ENCODE results near the gene FAM76A.
"Not testable (repeated sequence)": the region's sequence is repeated elsewhere in the genome, so short reads cannot be mapped to it uniquely, and the experiment has no call there.

Gene FAM76A

DNA sequence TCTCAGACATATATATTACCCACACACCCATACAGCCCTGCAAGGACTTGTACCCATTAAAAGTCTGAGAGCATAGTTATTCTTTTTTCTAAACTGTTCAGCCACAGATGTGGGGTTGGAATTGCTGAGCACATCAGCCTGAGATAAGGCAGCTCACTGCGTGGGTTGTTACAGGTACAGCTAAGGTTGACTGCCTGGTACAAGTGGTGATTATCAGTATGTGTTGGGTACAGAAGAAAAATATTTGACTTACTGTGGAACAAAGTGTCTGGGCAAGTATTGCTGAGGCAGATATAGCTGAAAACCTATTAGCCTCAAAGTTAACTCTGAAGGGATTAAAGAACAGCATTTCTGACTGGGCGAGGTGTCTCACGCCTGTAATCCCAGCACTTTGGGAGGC lies 52.3 kb downstream of the FAM76A start:
- DNase-seq (ENCODE audit: low read depth): no peak

DNA sequence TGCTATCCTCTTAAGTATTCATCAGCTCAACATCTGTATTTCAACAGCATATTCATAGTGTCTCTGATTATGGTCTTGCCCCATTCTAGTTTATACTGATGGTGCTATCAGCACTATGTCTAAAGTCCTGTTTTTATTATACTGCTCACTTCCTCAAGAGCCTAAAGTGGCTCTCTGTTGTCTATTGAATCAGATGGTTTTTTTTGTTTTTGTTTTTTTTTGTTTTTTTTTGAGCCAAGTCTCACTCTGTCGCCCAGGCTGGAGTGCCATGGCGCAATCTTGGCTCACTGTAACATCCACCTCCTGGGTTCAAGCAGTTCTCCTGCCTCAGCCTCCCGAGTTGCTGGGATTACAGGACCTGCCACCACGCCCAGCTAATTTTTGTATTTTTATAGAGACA lies 53.4 kb downstream of the FAM76A start:
- DNase-seq (ENCODE audit: low read depth): no peak

DNA sequence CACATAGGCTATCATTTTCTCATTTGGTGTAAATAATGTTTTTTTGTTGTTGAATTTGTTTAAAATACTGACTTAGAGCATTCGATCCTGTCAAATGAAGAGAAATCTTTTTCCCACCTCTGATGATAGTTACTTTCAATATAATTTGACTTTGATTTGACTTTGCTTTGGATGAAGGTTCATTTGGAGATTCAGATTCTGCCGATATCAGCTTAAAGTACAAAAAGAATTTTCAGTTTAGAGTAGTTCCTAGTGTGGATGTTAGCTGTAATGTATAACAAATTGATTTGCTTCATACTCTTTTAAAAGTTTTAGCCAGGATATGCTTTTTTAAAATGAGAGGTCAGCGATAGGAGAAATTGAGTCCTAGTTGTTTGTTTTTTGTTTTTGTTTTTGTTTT lies 57.2 kb downstream of the FAM76A start:
- DNase-seq (ENCODE audit: low read depth): no peak

DNA sequence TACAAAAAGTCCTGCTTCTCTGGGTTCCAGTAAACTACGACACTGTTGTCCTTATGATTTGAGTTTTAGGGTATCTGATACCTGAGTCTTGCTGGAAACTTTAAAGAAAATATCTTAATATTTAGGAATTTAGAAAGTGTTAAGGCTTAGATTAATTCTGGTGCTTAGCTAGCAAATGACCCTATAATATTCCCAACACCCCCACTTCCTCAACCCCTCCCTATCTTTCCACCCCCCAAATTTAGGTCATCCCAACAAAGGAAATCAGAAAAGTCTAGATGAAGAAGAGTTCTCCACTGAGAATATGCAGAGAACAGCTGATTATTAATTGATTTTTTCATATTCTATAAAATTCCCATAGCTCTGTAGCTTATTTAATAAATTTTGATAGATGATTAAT lies 58.9 kb downstream of the FAM76A start:
- DNase-seq (ENCODE audit: low read depth): no peak

DNA sequence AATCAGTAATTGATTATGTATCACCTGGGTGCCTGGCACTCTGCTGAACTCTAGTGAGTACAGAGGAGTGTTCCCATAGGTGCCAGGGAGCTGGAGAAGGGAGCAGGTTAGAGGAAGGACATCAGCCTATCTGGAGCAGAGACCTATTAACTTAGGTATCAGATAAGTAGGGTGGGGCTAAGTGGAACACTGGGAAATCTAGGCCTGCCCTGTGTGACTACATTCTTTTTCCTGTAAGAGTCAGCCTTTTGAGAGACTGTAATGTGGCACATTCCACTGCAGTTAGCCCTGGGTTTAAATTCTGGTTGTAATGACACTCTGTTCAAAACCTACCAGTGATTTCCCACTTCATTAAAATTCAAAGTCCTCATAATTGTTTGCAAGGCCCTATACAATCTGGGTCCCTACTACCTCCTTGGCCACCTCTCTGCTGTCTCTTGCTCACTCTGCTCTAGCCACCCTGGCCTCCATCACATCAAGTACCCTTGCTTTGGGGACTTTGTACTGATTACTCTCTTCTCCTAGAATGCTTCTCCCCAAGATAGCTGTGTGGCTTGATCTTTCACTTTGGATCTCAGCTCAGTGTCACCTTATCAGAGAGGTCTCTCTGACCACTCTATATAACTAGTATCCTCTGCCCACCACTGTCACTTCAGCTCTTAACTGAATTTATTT lies 60.2 kb downstream of the FAM76A start:
- DNase-seq (ENCODE audit: low read depth): no peak

DNA sequence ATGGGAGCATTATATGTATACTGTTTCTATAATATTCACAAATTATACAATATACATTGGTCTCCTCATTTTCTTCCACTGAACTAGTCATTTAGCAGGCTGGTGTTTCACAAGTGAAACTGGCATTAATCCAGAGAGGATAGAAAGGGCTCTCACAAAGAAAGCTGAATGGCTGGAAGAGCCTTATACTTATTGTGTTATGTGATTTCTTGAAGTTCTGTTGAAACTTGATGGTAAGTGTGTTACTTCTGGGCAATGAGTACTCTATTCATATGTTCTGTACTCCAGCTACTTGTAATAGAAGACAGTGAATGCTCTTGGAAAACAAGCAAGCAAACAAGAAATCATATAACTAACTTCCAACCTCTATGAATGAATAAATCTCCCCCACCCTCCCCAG lies 62.1 kb downstream of the FAM76A start:
- DNase-seq (ENCODE audit: low read depth): no peak

GRCh38 chr1:27789540-27790041 lies 63.8 kb downstream of the FAM76A start:
- DNase-seq (ENCODE audit: low read depth): no peak

DNA sequence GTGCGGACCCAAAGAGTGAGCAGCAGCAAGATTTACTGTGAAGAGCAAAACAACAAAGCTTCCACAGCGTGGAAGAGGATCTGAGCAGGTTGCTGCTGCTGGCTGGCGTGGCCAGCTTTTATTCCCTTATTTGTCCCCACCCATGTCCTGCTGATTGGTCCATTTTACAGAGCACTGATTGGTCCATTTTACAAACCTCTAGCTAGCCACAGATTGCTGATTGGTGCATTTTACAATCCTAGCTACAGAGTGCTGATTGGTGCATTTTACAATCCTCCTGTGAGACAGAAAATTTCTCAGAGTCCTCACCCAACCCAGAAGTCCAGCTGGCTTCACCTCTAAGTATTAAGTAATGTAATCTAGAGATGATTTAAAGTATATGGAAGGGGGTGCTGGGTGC lies 64.5 kb downstream of the FAM76A start:
- not testable (repeated sequence) for DNase-seq (ENCODE audit: low read depth)

GRCh38 chr1:27795601-27796000 lies 69.8 kb downstream of the FAM76A start:
- DNase-seq (ENCODE audit: low read depth): no peak

DNA sequence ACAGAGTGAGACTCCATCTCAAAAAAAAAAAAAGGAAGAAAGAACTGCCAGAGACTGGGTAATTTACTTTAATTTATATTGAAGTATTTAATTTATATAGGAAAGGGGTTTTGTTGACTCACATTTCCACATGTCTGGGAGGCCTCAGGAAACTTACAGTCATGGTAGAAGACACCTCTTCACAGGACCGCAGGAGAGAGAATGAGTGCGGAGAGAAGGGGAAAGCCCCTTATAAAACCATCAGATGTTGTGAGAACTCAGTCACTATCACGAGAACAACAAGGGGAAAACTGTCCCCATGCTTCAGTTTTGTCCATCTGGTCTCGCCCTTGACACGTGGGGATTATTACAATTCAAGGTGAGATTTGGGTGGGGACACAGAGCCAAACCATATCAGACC lies 79.0 kb downstream of the FAM76A start:
- no peak for DNase-seq (ENCODE audit: low read depth)

DNA sequence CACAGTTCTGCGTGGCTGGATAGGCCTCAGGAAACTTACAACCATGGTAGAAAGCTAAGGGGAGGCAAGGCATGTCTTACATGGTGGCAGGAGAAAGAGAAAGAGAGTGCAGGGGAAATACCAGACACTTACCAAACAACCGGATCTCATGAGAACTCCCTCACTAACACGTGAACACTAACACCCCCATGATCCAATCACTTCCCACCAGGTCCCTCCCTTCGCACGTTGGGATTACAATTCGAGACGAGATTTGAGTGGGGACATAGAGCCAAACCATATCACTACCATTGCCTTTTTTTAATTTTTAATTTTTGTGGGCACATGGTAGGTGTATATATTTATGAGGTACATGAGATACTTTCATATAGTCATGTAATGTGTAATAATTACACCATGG lies 81.0 kb downstream of the FAM76A start:
- DNase-seq (ENCODE audit: low read depth): no peak

DNA sequence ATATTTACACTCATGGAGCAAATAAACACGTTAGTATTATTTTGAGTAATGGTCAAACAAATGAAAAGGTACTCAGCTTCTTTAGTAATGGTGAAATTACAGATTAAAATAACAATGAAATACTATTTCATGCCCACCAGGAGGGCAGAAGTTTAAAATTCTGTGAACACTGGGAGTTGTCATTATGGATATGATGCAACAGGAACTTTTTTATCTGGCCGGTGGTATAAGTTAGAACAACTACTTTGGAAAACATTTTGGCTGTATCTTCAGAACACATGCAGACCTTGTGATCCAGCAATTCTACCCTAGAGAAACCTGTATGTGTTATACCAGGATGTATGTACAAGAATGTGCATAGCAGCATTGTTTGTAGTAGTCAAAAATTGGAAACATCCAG lies 81.6 kb downstream of the FAM76A start:
- DNase-seq (ENCODE audit: low read depth): no peak

DNA sequence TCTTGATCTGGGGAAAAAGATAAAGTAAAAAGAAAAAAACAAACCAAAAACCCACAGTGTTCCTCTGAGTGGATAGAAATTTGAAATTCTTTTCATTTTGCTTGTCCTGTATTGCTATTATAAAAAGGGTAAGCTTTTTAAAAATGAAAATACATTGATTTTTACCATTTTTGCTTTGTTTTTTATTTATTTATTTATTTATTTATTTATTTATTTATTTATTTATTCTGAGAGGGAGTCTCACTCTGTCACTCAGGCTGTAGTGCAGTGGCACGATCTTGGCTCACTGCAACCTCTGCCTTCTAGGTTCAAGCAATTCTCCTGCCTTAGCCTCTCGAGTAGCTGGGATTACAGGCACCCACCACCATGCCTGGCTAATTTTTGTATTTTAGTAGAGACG lies 82.4 kb downstream of the FAM76A start:
- not testable (repeated sequence) for DNase-seq (ENCODE audit: low read depth)

DNA sequence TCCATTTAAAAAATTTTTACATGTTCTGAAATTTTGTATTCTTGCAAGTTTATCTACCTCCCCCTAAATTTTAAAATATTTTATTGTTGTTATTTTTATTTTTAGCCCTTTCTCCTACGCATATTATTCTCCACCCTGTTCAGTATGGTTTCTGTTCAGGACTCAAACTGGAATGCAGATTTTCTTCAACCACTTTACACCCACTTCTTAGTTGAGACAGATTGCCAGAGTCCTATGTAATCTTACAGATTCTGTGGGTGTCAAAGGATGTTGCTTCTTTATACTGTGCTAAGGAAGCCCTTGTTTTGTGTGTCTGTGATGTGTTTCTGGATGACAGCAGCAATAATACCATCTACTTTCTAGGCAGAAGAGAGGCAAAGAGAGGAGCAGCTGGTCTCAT lies 84.1 kb downstream of the FAM76A start:
- DNase-seq (ENCODE audit: low read depth): no peak

DNA sequence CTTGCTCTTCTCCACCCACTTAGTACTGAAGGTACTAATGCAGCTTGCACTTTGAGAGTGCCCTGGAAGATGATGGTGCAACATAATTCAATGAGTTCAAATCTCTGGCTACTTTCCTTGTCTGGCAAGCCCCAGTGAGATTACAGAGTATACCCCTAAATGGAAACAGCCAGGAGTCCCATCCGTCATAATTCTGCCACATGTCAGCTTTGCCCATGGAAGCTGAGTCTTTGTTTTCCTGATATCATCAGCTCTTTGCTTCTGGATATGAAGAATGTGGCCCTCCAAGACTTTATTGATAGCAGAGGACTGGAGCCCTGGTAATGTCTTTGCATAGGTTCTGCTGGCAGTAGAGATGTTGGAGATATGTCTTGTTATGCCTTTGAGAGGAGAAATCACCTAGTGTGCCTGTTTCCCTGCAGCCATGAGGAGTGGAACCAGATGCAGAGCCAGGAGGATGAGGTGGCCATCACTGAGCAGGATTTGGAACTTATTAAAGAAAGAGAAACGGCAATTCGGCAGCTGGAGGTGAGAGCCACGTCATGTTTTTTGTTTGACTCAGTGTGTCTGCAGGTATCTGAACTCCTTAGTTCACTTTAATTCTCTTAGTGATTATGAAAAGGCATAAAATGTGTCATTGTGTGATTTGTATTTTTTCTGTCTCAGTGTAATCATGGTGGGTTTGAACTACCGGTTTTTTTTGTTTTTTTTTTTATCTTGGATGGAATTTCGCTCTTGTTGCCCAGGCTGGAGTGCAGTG lies 86.2 kb downstream of the FAM76A start:
- no peak for DNase-seq (ENCODE audit: low read depth)
